ENCODE measurements around the gene YARS2. TPM values are rescaled to one million over a fixed set of nuclear protein-coding genes. Genes with fewer than 3 reads are reported as not detected.
A peak's percentile ranks its signal among the peaks of the same experiment; 100 is the strongest.

Gene YARS2
- polyA plus RNA-seq (2011; rRNA removed): 20.5 and 27.3 TPM in 2 replicates
- polyA minus RNA-seq (2011; rRNA and poly(A)+ RNA removed): 12.1 and 12.2 TPM in 2 replicates

DNA sequence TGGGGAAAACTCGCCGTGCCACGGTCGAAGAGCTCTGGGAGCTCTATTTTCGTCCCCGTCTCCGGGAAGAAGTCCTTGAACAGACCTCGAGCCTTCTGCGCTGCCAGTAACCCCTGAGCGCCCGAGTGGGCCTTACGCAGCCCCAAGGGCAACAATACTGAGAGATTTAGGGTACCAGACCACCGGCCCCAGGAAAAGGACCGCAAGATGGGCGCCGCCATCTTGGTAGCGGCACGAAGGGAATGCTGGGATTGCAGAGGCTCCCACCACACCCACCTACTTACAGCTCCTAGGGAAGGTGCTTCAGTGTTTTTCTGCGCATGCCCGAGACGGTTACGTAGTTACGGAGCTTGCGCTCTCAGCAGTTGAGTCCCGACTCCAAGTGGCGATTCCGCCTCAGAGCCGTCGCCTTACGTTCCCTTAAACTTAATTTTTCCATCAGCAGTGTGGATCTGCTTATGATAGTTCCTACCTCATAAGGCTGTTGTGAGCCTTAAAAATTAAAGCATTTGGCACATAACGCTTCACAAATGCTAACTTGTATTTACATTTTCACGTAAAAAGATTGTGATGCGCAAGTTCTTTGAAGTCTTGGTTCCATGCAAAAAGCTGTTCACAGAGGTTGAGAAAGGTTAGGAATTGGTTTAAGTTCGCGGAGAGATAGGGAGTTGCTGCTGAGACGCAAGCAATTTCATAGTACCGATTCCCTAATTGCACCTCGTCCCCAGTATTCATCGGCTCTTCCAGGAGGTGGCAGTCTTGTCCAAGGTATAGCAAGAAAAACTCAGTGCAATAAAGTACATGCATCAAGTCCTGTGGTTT lies at the start of gene YARS2:
TSS of gene YARS2 (minus strand) at position 244 of the 822 bp plus-strand sequence. CDS start at position 221, 23 bp downstream.
- POLR2A ChIA-PET: interaction anchor here (1.0 to 2.6 kb wide), 3 partner anchors 25 to 1266 kb away, joined by 3 to 28 read pairs (median 5); partner anchors contain the start of gene ALG10
- CTCF ChIA-PET: interaction anchor here (0.6 to 4.9 kb wide), 30 partner anchors 8 to 1430 kb away, joined by 3 to 174 read pairs (median 6); partner anchors contain the start of genes ALG10, RESF1 and SINHCAF
- H3K4me3 ChIP-seq (ENCODE audit: low read depth, low read length): peak within 1 kb of the TSS; percentile 75

GRCh38 chr12:32804301-32804700 lies 48.6 kb upstream of the YARS2 start:
- TF ChIP-seq, protein P1, sequence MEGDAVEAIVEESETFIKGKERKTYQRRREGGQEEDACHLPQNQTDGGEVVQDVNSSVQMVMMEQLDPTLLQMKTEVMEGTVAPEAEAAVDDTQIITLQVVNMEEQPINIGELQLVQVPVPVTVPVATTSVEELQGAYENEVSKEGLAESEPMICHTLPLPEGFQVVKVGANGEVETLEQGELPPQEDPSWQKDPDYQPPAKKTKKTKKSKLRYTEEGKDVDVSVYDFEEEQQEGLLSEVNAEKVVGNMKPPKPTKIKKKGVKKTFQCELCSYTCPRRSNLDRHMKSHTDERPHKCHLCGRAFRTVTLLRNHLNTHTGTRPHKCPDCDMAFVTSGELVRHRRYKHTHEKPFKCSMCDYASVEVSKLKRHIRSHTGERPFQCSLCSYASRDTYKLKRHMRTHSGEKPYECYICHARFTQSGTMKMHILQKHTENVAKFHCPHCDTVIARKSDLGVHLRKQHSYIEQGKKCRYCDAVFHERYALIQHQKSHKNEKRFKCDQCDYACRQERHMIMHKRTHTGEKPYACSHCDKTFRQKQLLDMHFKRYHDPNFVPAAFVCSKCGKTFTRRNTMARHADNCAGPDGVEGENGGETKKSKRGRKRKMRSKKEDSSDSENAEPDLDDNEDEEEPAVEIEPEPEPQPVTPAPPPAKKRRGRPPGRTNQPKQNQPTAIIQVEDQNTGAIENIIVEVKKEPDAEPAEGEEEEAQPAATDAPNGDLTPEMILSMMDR (IDR thresholded peaks at IDR 0.05; ENCODE audit: low read depth, low read length): no peak
- Histone ChIP-seq H3K27me3 (ENCODE audit: control insufficient read depth, insufficient read depth, low read length) (no peaks in the 10 kb centered on the region), H3K9me3 (ENCODE audit: control insufficient read depth, insufficient read depth, low read length) (no peaks in the 10 kb centered on the region; the same call in 1 of the 2 replicates), H3K27ac (ENCODE audit: low read depth, low read length) (no peak overlapping the region), H3K4me3 (ENCODE audit: low read depth, low read length) (no peak overlapping the region)
- DNase-seq (ENCODE audit: low read depth, low spot score): no peak
- ChIA-PET CTCF (no interaction called here), POLR2A (no interaction called here)

More for the DNA sequence above, at the start of gene YARS2:
- TF ChIP-seq, protein P1 (IDR thresholded peaks at IDR 0.05; ENCODE audit: low read depth, low read length): peak; percentile 83
- Histone ChIP-seq H3K27ac (ENCODE audit: low read depth, low read length) (peak within 1 kb of the TSS; percentile 91), H3K9me3 (ENCODE audit: control insufficient read depth, insufficient read depth, low read length) (no peaks in the 10 kb centered on the region), H3K27me3 (ENCODE audit: control insufficient read depth, insufficient read depth, low read length) (no peaks in the 10 kb centered on the region)
- peak; percentile 96 for DNase-seq (ENCODE audit: low read depth, low spot score)

DNA sequence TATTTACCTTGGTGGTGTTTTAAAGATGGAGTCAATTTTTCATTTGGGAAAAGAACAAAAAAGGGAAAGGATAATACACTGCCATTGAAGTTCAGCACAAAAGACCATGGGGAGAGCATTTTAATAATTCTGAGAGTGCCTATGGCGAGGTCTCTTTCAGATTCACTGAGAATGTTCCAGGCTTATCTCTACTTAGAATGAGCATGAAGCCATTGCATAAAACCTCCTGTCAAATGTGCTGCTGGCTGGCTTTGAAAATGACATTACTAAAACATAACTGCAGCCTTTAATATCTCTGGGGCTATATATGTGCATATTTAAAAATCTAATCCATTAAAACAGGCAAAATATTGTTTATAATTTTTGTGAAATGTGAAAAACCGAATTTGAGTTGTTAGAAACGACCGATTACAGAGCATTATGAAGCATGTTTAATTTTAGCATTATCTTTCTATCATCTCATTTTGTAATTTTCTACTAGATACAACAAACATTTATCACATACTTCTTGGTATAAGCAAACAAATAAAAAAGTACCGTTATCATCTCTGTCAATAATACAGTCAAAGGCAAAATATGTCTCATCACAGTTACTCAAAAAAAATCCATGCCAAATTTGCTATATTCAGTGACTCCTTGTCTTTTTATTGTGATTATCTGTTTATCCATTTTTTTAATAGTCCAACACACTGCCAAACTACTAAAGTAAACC lies 45.7 kb upstream of the YARS2 start:
- Histone ChIP-seq H3K27me3 (ENCODE audit: control insufficient read depth, insufficient read depth, low read length) (no peaks in the 10 kb centered on the region), H3K9me3 (ENCODE audit: control insufficient read depth, insufficient read depth, low read length) (no peaks in the 10 kb centered on the region), H3K4me3 (ENCODE audit: low read depth, low read length) (no peak overlapping the region), H3K27ac (ENCODE audit: low read depth, low read length) (no peak overlapping the region)
- POLR2A ChIA-PET: no interaction called here
- TF ChIP-seq, protein P1 (IDR thresholded peaks at IDR 0.05; ENCODE audit: low read depth, low read length): no peak
- CTCF ChIA-PET: interaction anchor here (0.6 kb wide), 1 partner anchor 1379 kb away, joined by 3 read pairs; no protein-coding TSS in a partner anchor
- DNase-seq (ENCODE audit: low read depth, low spot score): no peak

GRCh38 chr12:32794281-32794680 lies 38.6 kb upstream of the YARS2 start:
- H3K4me3 ChIP-seq (ENCODE audit: low read depth, low read length): no peak overlapping the region
- H3K27me3 ChIP-seq (ENCODE audit: control insufficient read depth, insufficient read depth, low read length): no peaks in the 10 kb centered on the region
- POLR2A ChIA-PET: no interaction called here
- no peaks in the 10 kb centered on the region for H3K9me3 ChIP-seq (ENCODE audit: control insufficient read depth, insufficient read depth, low read length)
- TF ChIP-seq, protein P1 (IDR thresholded peaks at IDR 0.05; ENCODE audit: low read depth, low read length): no peak
- CTCF ChIA-PET: no interaction called here
- H3K27ac ChIP-seq (ENCODE audit: low read depth, low read length): no peak overlapping the region
- no peak for DNase-seq (ENCODE audit: low read depth, low spot score)

Data from AG04450 (cell line).